Dedifferentiated amniotic fluid mesenchymal stem cell (primary cell): ENCODE data around the gene VPS13D.

Experiments
- DNase-seq: peaks from one replicate; pipeline ENCODE4 v3.0.0-alpha.2; 2016; ENCODE audit errors: extremely low spot score

VPS13D gene

DNA sequence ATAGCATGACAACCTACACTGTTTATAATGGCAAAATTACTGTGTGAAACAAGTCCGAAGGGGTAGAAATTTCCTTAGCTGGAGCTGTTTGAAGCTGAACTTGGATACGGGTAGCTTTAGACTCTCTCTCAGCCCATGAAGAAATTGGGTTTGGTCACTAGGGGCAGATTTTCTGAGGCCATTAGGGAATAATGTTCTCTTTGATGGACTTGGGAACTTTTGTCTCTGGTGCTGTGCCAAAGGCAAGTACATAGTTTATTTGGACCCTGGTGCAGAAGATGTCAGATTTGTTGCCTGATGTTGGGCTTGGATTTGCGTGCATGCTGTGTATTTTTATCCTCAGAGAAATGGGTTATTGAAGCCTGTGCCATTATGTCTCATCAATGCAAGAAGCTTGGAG lies 109.6 kb downstream of the VPS13D start:
- no peak for DNase-seq

DNA sequence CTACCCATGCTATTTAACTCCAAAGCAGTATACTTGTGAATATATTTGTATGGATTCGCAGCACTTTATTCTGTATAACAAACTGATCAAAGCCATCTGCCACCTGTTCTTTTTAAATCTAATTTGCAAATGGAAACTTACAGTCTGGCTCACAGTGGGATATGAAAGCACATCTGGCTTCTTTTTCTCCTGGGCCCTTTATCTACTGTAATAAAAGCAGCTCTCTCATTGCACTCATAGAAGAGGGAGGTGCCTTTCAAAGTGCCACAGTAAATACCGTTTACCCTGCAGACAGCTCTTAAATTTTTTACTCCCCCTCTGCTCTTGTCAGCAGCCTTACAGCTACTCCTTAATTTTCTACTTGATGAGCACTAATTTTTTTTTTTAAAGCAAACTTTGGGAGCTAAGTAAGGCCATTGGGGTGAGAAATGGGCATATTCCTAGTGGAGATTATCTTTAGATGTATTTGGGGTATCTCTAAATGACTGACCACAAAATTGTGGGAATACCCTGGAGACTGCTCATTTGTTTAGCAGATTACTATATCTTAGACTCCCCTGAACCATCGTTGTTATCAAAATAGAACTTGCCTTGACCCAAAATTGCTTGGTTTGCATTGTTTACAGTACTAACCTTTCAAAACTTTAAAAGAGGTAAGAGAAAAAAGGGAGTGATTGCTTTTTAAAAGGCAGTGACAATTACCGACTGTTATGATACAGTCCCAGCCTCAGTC lies 110.1 kb downstream of the VPS13D start:
- DNase-seq, result no peak

DNA sequence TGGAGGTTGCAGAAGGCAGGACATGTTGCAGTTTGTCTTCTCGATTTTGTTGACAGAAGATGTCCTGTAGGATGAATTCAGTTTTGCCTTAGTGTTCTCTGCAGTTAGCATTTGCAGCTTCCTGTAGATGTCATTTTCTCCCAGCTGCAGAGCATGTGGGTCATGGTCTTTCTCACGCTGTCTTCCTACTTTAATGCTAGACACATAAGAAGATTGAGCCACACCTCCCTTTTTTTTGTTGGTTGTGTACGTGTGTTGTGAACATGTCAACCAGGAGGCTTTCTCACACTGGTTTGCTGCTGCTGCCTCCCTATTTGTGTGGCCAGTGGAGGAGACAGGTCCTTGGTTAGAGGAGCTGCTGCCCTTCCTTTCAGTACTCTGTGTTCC lies 110.7 kb downstream of the VPS13D start:
- no peak for DNase-seq

DNA sequence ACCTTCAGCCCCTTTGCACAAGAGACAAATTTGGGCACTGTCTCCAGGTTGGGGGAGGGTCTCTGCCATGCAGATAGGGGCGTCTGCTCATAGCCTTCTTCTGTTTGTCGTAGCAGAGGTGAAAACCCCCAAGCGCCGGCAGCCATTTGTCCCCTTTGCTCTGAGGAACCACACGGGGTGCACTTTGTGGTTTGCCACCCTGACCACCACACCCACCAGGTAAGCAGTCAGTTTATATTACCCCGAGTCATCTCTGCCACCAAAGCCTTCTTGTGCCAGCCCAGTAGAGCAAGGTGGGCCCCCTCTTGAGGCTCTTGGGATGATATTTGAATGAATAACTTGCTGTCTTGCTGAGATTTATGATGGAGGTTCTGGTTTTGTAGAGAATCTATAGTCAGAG lies 111.8 kb downstream of the VPS13D start:
- no peak for DNase-seq

GRCh38 chr1:12342401-12343003 lies 112.7 kb downstream of the VPS13D start:
- DNase-seq, result no peak

- no peak for DNase-seq
Measured at GRCh38 chr1:12343823-12344487, 114.1 kb downstream of the VPS13D start.

- DNase-seq, result no peak
Measured at GRCh38 chr1:12344596-12345349, 114.9 kb downstream of the VPS13D start.

DNA sequence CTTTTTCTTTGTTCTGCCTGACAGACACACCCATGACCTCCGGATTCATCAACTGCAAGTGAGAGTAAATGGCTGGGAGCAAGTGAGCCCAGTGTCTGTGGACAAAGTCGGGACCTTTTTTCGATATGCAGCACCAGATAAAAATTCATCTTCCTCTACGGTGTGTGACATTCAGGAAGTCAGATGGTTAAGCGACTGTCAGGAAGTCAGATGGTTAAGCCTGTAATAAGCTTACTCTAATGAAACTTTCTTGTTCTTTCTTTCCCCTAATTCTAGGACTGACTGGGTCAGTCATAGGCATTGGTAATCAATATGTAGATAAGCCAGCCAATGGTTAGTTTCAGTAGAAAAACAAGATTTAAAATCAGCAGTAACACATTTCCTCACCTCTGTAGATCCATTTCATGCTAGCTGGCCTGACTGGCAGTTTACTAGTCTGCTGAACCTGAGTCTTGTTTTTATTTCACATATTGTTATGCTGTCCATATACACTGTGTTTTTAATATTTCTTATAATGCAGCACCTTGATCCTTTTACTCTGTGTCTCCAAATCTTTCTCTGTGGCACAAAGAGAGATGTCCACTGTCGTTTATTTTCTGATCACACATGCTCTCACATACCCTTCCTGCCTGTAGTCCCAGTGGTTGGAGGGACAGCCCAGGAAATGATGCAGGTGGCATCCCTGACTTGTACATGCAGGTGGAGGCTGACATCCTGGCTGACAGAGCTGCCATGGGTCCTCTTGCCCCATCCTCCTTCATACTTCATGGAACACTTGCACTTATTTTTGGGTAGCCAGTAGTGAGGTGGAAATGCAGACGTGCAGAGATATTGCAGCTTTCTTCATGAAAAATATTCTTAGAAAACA lies 115.8 kb downstream of the VPS13D start:
- no peak for DNase-seq

DNA sequence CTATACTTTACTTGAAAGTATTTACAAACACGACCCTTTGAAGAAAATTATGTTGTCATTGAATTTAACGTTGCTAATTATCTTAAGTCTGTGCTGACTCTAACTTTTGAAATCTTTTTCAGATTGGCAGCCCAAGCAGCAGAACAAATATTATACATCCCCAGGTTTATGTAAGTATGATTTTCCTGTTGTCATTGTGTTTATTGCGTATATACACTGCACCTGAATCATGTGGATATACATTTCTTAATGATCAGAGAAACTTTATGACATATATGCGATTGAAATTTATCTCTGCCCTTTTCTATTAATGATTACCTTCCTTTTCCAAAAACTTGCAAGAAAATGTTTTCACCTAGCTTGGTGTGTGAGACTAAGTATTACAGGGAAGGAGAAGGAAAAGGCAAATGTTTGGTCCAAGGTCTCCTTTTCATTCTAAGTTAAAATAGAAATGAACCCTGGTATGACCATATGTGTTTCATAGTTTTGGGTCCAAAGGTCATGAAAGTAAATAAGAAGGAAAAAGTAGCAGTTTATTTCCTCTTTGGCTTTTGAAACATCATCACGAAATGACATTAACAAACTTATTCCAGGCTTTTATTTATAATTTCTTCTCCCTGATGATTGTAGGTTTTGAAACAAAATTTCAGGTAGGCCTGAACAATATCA lies 116.8 kb downstream of the VPS13D start:
- DNase-seq, result no peak

DNA sequence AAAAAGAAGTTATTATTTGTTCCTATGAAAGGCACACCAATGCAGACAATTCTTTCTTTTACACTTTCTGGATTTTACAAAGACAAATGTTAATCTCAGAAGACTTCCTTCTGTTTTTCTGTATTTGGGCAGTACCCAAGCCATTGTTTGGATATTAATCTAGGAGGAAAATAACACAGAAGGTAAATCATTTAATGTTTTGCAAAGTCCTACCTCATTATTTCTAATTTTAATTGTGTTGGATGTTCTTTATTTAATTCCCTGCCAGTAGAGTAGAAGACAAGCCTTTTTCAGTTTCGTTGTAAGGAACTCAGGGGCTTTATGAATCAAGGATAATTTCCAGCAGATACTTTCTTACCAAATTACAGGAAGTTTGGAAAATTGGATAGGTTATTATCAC lies 118.3 kb downstream of the VPS13D start:
- DNase-seq, result no peak

DNA sequence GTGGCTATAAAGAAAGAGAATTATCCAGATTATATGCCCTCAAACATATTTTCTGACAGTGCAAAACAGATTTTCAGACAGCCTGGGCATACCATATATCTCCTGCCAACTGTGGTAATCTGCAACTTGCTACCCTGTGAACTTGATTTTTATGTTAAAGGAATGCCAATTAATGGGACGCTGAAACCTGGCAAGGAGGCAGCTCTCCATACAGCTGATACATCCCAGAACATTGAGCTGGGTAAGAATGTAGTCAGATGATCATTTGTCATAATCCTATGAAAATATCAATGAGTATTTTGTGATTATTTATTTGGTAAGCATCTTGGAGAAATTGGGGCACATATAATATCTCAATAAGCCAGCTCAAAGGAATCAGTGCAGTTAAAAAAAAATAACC lies 124.2 kb downstream of the VPS13D start:
- no peak for DNase-seq

DNA sequence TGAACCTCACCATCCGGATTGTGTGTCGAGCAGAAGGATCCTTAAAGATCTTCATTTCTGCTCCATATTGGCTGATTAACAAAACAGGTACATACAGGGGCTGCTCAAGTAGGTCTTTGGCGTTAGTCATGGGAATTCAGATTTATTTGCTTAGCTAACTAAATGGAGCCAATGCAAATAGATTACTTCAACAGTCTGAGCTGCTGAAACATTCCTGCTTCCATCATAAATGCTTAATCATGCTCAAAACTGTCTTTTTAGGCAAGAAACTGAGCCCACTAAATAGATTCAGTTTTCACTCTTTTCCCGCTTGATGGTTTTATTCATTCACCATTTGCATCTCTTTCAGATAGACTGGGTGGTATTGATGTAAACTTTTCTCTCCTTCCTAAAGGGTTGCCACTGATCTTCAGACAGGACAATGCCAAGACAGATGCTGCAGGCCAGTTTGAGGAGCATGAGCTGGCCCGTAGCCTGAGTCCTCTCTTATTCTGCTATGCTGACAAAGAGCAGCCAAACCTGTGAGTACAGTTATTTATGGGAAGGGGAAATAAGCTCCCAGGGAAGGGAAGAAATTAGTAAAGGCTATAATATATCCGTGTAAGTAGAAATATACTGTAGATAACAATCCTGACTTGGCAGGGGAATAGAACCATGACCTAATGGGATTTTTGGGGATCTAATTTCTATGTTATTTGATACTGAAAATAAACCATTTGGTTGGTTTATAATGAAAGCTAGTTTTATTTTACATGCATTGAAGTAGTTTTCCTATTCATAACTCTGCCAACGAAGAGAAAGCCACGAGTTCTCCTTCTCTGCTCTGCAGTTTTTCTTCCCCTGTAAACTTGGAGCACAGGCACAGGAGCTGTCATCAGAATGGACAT lies 126.4 kb downstream of the VPS13D start:
- peak; percentile 67 for DNase-seq

- DNase-seq, result no peak
Measured at GRCh38 chr1:12358499-12358898, 128.7 kb downstream of the VPS13D start.

- DNase-seq, result no peak
Measured at GRCh38 chr1:12359359-12360133, 129.7 kb downstream of the VPS13D start.

GRCh38 chr1:12368646-12369045 lies 138.8 kb downstream of the VPS13D start:
- no peak for DNase-seq

- no peak for DNase-seq
Measured at GRCh38 chr1:12369258-12369657, 139.4 kb downstream of the VPS13D start.

DNA sequence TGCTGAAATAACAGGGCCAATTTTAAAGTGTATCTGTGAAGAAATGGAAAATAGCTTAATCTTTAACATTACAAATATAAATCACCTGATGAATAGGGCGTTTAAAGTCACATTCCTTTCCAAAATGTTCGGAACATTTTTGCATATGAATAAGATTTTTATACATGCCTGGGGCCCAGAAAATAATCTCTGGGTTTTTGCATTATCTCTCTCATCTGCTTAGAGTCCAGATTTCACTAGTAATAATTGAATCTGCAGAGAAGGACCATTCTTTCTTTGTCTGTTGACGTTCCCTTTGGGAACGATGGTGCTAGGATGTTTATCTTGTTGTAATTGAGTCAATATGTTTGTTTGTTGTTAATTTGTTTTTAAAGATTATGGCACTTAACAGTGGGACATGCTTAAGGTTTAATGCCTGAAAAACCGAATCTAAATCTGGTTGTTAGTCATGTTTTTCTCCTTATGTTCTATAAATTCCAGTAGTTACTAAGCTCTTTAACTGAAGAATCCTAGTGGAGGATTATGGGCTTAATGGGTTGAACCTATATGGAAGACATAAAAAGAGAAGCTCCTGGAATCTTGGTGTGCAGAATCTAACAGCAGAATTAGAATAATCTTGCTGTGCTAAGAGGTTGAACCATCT lies 140.6 kb downstream of the VPS13D start:
- no peak for DNase-seq

DNA sequence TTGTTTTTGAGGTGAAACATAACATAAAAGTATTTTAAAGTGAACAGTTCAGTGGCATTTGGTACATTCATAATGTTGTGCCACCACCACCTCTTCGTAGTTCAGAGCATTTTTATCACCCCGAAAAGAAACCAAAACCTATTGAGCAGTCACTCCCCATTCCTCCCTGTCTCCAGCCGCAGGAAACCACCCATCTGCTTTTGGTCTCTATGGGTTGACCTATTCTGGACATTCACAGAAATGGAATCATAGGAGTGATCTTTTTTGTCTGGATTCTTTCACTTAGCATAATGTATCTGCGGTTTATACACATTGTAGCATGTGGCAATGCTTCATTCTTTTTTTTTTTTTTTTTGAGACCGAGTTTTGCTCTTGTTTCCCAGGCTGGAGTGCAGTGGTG lies 141.2 kb downstream of the VPS13D start:
- DNase-seq, result no peak

DNA sequence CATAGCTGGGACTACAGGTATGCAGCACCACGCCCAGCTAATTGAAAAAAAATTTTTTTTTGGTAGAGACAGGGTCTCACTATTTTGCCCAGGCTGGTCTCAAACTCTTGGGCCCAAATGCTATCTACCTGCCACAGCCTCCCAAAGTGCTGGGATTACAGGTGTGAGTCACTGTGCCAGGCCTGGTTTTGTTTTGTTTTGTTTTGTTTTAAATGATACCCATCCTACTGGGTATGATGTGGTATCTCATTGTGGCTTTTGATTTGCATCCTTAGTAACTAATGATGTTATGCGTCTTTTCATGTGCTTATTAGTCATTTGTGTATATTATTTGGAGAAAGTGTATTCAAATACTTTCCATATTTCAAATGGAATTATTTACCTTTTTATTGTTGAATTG lies 142.3 kb downstream of the VPS13D start:
- DNase-seq, result no peak
